Measurements from ENCODE around the gene BNIP5.

DNA sequence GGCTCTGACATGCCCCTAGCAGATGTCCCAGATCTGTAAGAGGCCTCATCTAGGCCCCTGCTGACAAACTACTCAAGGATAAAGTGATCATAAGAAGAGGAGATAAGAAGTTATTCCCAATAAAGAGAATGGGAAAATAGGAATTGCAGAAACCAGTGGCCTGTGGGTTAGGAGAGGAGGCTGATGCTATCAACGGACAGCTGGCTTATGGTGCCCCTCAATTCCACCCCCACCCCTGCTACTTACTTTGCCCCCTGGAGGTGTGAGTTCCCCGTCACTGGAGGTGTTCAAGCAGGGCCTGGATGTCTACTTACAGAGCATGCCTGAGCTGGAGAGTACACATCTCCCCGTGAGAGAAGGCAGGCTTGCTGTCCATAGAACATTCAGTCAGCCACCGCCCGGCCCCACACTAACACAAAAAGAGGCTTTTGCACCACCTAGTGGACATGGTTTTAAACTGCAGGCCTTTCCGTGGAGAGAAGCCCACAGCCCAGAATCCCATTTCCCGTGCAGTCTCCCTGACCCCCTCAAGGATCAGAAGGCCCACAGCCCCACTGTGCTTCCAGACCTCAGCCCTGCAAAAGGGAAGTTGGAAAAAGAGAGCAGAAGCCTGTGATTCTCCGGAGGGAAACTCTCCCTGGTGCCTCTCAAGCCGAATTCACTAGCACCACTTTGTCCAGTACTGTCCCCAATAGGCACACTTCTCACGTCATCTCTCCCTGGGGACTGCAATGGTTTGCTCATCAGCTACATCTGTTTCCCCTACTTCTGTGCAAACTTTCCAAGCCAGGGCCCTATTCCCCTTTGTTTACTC lies 23.8 kb upstream of the BNIP5 start:
- TF ChIP-seq, protein P1, sequence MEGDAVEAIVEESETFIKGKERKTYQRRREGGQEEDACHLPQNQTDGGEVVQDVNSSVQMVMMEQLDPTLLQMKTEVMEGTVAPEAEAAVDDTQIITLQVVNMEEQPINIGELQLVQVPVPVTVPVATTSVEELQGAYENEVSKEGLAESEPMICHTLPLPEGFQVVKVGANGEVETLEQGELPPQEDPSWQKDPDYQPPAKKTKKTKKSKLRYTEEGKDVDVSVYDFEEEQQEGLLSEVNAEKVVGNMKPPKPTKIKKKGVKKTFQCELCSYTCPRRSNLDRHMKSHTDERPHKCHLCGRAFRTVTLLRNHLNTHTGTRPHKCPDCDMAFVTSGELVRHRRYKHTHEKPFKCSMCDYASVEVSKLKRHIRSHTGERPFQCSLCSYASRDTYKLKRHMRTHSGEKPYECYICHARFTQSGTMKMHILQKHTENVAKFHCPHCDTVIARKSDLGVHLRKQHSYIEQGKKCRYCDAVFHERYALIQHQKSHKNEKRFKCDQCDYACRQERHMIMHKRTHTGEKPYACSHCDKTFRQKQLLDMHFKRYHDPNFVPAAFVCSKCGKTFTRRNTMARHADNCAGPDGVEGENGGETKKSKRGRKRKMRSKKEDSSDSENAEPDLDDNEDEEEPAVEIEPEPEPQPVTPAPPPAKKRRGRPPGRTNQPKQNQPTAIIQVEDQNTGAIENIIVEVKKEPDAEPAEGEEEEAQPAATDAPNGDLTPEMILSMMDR (conservative IDR thresholded peaks at IDR 0.05 in 1 of 2, IDR thresholded peaks at IDR 0.05 in 1 of 2; ENCODE audit: extremely low read depth in 1 of 2, insufficient read depth in 1 of 2, low read depth in 1 of 2, low read length in 2 of 2) = peak; percentile 78 to 85
- TF ChIP-seq EZH2 (IDR thresholded peaks at IDR 0.05; ENCODE audit: borderline replicate concordance, low read length) = no peak
